HL-60 (cell line): ENCODE data around the gene PAQR4.
A peak's percentile ranks its signal among the peaks of the same experiment; 100 is the strongest.

Source experiments
- DNase-seq, 2 experiments: peaks; one replicate each; pipeline ENCODE4 v3.0.0-alpha.2; 2010 to 2020; ENCODE audit warnings: low read depth in 1 of 2, low spot score in 1 of 2
- H3K27ac ChIP-seq: fragments of 250-450 bp; sonication (Bioruptor Pico); replicated peaks from 2 replicates; pipeline ENCODE4 v1.5.1; 2020; ENCODE audit warnings: mild to moderate bottlenecking, moderate library complexity
- H3K27me3 ChIP-seq: fragments of 250-450 bp; sonication (Bioruptor Pico); 2 replicates; pipeline ENCODE4 v1.5.1; 2021; ENCODE audit warnings: mild to moderate bottlenecking, moderate library complexity; ENCODE audit not compliant: insufficient read depth, poor library complexity, severe bottlenecking
- H3K4me3 ChIP-seq: replicated peaks from 2 replicates; pipeline ENCODE4 v1.5.1; 2011; ENCODE audit warnings: mild to moderate bottlenecking, control low read depth, low read length; ENCODE audit not compliant: insufficient read depth
- CTCF ChIP-seq: IDR thresholded peaks from one replicate; pipeline ENCODE4 v1.5.1; 2011; ENCODE audit warnings: low read length, control low read depth, inconsistent platforms; ENCODE audit not compliant: insufficient read depth
- GABPA ChIP-seq: IDR thresholded peaks from 2 replicates; pipeline ENCODE4 v1.6.1; 2012; ENCODE audit warnings: low read depth
- POLR2AphosphoS5 ChIP-seq: IDR thresholded peaks from 2 replicates; pipeline ENCODE4 v1.6.1; 2012; ENCODE audit warnings: low read depth
- REST ChIP-seq: IDR thresholded peaks from 2 replicates; pipeline ENCODE4 v1.6.1; 2012; ENCODE audit warnings: low read depth; ENCODE audit not compliant: insufficient replicate concordance
- SPI1 ChIP-seq: IDR thresholded peaks from 2 replicates; pipeline ENCODE4 v1.6.1; 2012; ENCODE audit warnings: low read depth, mild to moderate bottlenecking, borderline replicate concordance

The PAQR4 gene

GRCh38 chr16:2974319-2975056 lies 5.3 kb downstream of the PAQR4 start:
- Histone ChIP-seq H3K27ac (no peak overlapping the region), H3K4me3 (no peak overlapping the region), H3K27me3 (no peaks in the 10 kb centered on the region)
- no peak for DNase-seq
- TF ChIP-seq POLR2AphosphoS5 (peak; percentile 66), CTCF (no peak)

GRCh38 chr16:2975161-2975795 lies 6.1 kb downstream of the PAQR4 start:
- Histone ChIP-seq H3K4me3 (no peak overlapping the region), H3K27ac (no peak overlapping the region), H3K27me3 (no peaks in the 10 kb centered on the region)
- no peak for TF ChIP-seq GABPA
- no peak for TF ChIP-seq REST
- no peak for TF ChIP-seq POLR2AphosphoS5
- TF ChIP-seq SPI1, result no peak
- TF ChIP-seq CTCF, result no peak
- no peak for DNase-seq

GRCh38 chr16:2976201-2976600 lies 7.1 kb downstream of the PAQR4 start:
- H3K4me3 ChIP-seq, result no peak overlapping the region
- H3K27me3 ChIP-seq, result no peaks in the 10 kb centered on the region
- no peak overlapping the region for H3K27ac ChIP-seq
- no peak for DNase-seq
- TF ChIP-seq SPI1 (no peak), POLR2AphosphoS5 (no peak), GABPA (no peak), CTCF (no peak), REST (no peak)
